Measurements from ENCODE around the gene PTPN1. TPM values are rescaled to one million over a fixed set of nuclear protein-coding genes. Genes with fewer than 3 reads are reported as not detected.
A peak's percentile ranks its signal among the peaks of the same experiment; 100 is the strongest.

Gene PTPN1
- total and polyA plus RNA-seq, 10 of the 15 experiments (the other 5 are each of a cell fraction or from before 2014, with no cell fraction given), result 15.9 to 74.7 (median 43.9) TPM

DNA sequence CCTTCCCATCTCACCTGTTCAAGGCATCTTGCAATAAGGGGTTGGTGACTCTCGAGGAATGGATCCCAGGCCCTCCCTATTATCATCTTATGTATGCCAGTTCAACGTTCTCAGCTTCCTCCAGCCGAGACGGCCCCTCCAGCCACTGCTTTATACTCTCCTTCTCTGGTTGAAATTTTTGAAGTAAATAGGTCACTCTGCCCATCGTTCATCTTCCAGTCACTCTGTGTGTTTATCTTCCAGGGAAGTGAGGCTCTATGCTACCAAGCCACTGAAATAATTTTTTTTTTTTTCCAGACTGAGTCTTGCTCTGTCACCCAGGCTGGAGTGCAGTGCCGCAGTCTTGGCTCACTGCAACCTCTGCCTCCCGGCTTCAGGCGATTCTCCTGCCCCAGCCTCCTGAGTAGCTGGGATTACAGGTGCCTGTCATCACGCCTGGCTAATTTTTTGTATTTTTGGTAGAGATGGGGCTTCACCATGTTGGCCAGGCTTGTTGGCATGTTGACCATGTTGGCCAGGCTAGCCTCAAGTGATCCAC, 17.0 kb downstream of the PTPN1 start:
- POLR2A ChIA-PET, result interaction anchor here (0.6 to 4.9 kb wide), 5 partner anchors 8 to 52 kb away, joined by 4 to 56 read pairs (median 6); partner anchors contain the start of gene PTPN1
- RAD21 ChIA-PET (ENCODE audit: unreplicated experiment), result interaction anchor here (1.0 to 6.6 kb wide), 3 partner anchors 9 to 14 kb away, joined by 3 to 40 read pairs (median 6); no protein-coding TSS in a partner anchor
- SMC1A ChIA-PET (ENCODE audit: uncharacterized antibody, unreplicated experiment), result interaction anchor here (73.1 to 95.1 kb wide), 2 partner anchors 18 to 19 kb away, joined by 2799 read pairs; partner anchors contain the start of gene PTPN1
- DNase-seq (ENCODE audit: low read depth, low spot score) (no peak), ATAC-seq (no peak), FAIRE-seq (no peak)
- BruUV-seq (replicated peaks), result no TSS peak
- peaks cover 54% of the 10 kb centered on the region for H3K4me1 ChIP-seq (ENCODE audit: control insufficient read depth, insufficient read depth, low read length)
- peaks cover 91% of the 10 kb centered on the region for H3K79me2 ChIP-seq (ENCODE audit: control insufficient read depth, insufficient read depth, low read length)
- peaks cover 0 to 5% of the 10 kb centered on the region in 2 experiments; a peak in 2 of 4 replicates for H3K36me3 ChIP-seq (ENCODE audit: control insufficient read depth in 2 of 2, insufficient read depth in 2 of 2, low read length in 1 of 2)
- in situ Hi-C loops (cut with MboI), result no loop called here
- peak overlapping the region; percentile 25; the same call in 1 of the 2 replicates for H3K4me2 ChIP-seq (ENCODE audit: control insufficient read depth, insufficient read depth)
- intact Hi-C loops (cut with micrococcal nuclease; ENCODE audit: unreplicated experiment), result no loop called here
- H4K20me1 ChIP-seq (ENCODE audit: control insufficient read depth, insufficient read depth), result peaks cover 4% of the 10 kb centered on the region; the same call in 1 of the 2 replicates
- CTCF ChIA-PET, result interaction anchor here (0.7 to 3.1 kb wide), 5 partner anchors 9 to 62 kb away, joined by 3 to 13 read pairs (median 4); no protein-coding TSS in a partner anchor
- no peaks in the 10 kb centered on the region for H3K9me3 ChIP-seq (replicated peaks; ENCODE audit: control insufficient read depth, insufficient read depth, low read length)
- TF ChIP-seq, protein P1, sequence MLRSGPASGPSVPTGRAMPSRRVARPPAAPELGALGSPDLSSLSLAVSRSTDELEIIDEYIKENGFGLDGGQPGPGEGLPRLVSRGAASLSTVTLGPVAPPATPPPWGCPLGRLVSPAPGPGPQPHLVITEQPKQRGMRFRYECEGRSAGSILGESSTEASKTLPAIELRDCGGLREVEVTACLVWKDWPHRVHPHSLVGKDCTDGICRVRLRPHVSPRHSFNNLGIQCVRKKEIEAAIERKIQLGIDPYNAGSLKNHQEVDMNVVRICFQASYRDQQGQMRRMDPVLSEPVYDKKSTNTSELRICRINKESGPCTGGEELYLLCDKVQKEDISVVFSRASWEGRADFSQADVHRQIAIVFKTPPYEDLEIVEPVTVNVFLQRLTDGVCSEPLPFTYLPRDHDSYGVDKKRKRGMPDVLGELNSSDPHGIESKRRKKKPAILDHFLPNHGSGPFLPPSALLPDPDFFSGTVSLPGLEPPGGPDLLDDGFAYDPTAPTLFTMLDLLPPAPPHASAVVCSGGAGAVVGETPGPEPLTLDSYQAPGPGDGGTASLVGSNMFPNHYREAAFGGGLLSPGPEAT (IDR thresholded peaks at IDR 0.05; ENCODE audit: low read depth), result no peak
- TF ChIP-seq CHD1 (IDR thresholded peaks at IDR 0.05; ENCODE audit: low read depth, low read length) (no peak), SREBF2 (IDR thresholded peaks at IDR 0.05; ENCODE audit: low read length) (no peak), MEF2B (IDR thresholded peaks at IDR 0.05; ENCODE audit: partially characterized antibody, poor library complexity, severe bottlenecking) (no peak), CEBPB (IDR thresholded peaks at IDR 0.05; ENCODE audit: borderline replicate concordance in 1 of 2, low read depth in 2 of 2, low read length in 2 of 2) (no peak), SMARCA5 (IDR thresholded peaks at IDR 0.05) (no peak), TARDBP (IDR thresholded peaks at IDR 0.05; ENCODE audit: borderline replicate concordance) (no peak), JUND (IDR thresholded peaks at IDR 0.05; ENCODE audit: low read depth, low read length) (no peak), PAX5 (IDR thresholded peaks at IDR 0.05; ENCODE audit: borderline replicate concordance, low read depth, low read length) (no peak), TBL1XR1 (IDR thresholded peaks at IDR 0.05; ENCODE audit: low read depth, low read length) (no peak), STAT3 (IDR thresholded peaks at IDR 0.05; ENCODE audit: low read depth, low read length) (no peak), ZNF24 (IDR thresholded peaks at IDR 0.05) (no peak), CHD4 (IDR thresholded peaks at IDR 0.05) (no peak), GATAD2B (conservative IDR thresholded peaks at IDR 0.05; ENCODE audit: low read depth) (no peak), HCFC1 (IDR thresholded peaks at IDR 0.05; ENCODE audit: low read length) (no peak), NRF1 (conservative IDR thresholded peaks at IDR 0.05; ENCODE audit: low read depth, low read length) (no peak), POU2F2 (IDR thresholded peaks at IDR 0.05; ENCODE audit: borderline replicate concordance, low read depth, low read length) (no peak)
- TF ChIP-seq, protein P2, sequence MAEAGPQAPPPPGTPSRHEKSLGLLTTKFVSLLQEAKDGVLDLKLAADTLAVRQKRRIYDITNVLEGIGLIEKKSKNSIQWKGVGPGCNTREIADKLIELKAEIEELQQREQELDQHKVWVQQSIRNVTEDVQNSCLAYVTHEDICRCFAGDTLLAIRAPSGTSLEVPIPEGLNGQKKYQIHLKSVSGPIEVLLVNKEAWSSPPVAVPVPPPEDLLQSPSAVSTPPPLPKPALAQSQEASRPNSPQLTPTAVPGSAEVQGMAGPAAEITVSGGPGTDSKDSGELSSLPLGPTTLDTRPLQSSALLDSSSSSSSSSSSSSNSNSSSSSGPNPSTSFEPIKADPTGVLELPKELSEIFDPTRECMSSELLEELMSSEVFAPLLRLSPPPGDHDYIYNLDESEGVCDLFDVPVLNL (IDR thresholded peaks at IDR 0.05; ENCODE audit: low read depth, low read length), result no peak
- TF ChIP-seq, protein P3, sequence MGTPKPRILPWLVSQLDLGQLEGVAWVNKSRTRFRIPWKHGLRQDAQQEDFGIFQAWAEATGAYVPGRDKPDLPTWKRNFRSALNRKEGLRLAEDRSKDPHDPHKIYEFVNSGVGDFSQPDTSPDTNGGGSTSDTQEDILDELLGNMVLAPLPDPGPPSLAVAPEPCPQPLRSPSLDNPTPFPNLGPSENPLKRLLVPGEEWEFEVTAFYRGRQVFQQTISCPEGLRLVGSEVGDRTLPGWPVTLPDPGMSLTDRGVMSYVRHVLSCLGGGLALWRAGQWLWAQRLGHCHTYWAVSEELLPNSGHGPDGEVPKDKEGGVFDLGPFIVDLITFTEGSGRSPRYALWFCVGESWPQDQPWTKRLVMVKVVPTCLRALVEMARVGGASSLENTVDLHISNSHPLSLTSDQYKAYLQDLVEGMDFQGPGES (IDR thresholded peaks at IDR 0.05), result no peak
- TF ChIP-seq, protein P4, sequence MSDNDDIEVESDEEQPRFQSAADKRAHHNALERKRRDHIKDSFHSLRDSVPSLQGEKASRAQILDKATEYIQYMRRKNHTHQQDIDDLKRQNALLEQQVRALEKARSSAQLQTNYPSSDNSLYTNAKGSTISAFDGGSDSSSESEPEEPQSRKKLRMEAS (IDR thresholded peaks at IDR 0.05; ENCODE audit: low read depth, low read length), result no peak
- H3K9ac ChIP-seq (ENCODE audit: control insufficient read depth, insufficient read depth, low read length), result no peak overlapping the region
- no peaks in the 10 kb centered on the region for H3K27me3 ChIP-seq (replicated peaks in 1 of 2; ENCODE audit: control insufficient read depth in 2 of 2, insufficient read depth in 2 of 2, low read length in 1 of 2)
- WGBS (ENCODE audit: insufficient coverage, insufficient replicate concordance, low lambda C conversion rate, missing lambda C conversion rate), result 74% methylated on average over 9 of the region's 9 CpGs
- H2AFZ ChIP-seq (ENCODE audit: control insufficient read depth, low read depth, low read length), result no peak overlapping the region
- no peak overlapping the region for H3K4me3 ChIP-seq
- peak overlapping the region; percentile 65; the same call in 1 of the 2 replicates for H3K27ac ChIP-seq (ENCODE audit: control insufficient read depth, insufficient read depth)

Data from GM12878 (cell line).